Inferior parietal cortex (tissue), 1 donor: ENCODE data around the gene FAM174C.
A peak's percentile ranks its signal among the peaks of the same experiment; 100 is the strongest.

ENCODE experiments used
- DNase-seq: peaks from one replicate; pipeline ENCODE4 v3.0.0-alpha.2; 2016; ENCODE audit errors: extremely low spot score

FAM174C gene

DNA sequence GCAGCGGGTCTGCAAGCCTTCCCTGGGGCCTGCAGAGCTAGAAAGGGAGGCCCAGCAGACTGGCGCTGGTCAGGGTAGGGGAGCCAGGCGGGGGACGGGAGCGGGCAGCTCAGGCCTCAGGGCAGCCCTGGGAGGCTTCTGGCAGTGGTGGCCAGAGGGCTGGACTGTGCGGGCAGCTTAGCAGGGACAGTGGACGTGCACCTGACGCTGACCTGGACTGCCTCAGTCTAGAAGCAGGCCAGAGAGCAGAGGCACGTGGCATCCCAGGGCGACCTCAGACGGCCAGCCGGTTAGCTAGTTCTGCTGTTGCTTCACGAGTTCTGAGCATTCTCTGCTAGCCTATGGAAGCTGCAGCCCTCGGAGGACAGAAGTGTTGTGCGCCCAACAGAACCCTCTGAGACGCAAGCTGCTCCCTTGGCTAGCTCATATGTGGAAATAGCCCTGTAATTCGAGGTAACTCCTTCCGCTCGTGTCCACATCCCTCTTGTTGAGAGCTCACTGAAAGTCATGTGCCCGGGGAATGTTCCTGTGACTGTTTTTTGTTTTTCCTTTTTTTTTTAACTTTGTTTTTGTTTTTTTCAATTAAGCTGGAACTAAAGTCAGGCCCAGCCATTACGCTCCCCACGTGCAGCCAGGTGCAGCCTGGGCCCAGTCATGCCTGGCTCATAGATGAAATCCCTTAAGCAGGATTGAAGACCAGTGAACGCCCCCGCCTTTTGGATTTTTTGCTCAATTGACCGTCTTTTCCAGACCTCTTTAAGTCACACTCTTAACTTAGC lies 1.9 kb upstream of the FAM174C start:
- no peak for DNase-seq

DNA sequence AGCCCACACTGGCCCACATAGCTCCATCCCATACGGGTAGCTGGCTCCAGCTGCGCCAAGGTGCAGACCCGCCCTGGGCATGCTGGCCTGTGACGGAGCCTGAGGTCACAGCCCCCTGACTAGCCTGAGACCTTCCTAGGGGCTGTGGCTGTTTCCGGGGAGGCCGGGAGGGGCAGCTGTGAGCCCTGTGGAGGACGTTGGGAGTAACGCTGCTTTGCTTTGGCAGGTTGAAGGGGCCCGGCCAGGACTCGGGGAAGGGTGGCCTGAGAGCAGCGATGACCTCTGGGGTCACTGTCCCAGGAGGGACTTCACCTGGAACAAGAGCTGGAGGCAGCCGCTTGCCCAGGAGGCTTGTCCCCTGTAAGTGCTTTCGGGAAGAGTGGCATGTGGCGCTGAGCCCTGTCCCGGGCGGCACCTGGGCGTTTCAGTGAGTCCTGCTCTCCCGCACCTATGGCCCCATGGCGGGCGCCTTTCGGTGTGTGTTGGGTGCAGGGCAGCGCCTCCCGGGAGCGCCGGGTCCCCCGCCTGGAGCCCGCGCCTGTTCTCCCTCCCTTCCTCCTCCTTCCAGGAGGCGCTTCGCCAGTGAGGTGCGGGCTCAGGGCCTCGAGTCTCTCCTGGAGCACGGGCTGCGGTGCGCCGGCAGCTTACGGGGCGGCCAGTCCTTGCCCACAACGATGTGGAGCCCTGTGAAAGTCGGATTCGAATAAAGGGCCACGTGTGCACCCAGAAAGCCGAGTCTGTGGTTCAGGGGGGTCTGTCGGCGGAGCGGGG lies 1.1 kb upstream of the FAM174C start:
- no peak for DNase-seq

DNA sequence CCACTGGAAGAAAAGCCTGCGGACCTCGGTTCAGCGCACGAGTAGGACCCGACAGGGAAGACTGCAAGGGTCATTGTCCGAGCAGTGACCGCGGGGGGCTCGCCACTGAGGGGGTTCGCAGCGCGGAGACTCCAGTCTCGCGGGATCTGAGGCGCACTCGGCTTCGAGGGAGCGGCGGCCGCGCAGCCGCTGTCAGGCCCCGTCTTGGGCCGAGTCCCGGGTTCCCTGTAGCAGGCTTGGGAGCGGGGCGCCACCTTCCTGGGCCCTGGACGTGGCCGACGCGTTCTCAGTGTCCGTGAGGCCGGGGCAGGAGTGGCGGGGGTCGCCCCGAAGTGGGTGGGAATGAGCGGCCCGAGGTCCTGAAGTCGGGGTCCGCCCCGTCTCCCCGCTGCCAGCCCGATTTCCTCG lies 474 bp upstream of the FAM174C start:
- no peak for DNase-seq

DNA sequence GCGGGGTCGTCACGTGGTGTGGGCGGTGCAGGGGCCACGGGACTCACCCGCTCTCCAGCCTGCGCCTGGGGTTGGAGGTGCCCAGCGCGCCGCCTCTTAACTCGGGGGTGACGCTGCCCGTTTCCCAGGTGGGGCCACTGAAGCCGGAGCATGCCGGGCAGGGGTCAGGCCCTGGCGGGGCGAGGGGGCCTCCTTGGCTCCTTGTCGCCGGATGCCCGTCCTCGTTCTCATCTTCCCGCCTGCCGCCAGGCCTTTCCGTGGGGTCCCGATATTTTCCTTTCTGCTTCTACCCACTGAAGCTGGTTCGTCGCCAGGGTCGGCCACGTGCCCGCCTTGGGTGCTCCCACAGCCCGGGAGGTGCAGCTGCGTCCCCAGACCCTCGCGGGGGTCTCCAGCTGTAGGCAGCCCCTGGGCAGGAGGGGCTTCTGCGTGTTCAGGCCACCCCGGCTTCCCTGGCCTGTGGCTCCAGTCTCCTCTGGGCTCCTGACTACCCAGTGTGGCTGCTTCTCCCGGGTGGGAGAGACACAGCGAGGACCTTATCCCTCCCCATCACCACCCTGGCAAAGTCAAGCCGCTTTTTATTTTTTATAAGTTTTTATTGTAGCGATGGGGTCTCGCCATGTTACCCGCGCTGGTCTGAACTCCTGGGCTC lies 772 bp downstream of the FAM174C start:
- DNase-seq = no peak

DNA sequence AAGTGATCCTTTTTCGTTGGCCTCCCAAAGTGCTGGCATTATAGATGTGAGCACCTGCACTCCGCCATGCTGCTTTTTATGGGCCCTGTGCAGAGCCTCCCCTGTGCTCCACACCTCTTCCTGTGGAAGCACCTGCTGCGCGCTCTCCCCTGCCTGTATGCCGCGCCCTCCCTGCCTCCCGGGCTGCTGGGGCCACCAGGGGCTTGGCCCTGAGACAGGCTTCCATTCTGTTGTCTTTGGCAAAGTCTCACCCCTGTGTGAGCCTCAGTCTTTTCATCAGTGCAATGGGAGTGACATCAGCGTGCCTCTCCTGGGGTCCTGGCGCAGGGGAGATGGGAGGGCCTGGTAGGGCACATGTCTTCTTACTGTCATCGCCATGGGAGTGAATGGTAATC lies 1.3 kb downstream of the FAM174C start:
- no peak for DNase-seq

DNA sequence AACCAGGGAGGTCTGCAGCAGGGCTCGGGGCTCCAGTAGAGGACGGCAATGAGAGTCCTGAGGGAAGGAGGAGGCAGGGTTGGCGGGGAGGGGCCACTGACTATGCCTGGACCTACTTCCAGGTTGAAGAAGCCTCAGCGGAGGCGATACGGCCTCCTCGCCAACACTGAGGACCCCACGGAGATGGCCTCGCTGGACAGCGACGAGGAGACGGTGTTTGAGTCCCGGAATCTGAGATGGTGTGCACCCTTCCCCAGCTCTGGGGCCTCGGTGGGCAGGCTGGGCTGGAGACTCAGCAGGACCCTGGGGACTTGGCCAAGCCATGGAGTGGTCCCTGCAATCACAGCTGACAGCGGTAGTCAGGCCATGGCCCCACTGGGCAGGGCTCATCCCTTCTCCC lies 1.7 kb downstream of the FAM174C start:
- DNase-seq = no peak

DNA sequence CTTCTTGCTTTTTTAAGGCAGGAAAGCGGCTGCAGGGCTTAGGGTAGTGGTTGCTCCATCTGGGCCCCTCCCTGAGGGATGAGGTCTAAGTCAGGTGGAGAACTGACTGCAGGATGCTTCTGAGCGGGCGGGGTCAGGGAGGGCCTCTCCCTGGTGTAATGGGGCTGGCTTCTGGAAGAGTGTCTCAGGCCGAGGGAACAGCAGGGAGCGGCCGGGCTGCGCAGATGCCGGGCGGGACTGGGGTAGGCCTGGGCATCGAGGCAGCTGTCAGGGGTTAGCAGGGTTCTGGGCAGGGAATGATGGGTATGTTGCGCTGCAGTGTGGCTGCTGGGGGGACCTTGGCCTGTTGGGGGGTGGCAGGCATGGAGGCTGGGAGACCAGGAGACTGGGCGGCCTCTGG lies 2.7 kb downstream of the FAM174C start:
- no peak for DNase-seq

DNA sequence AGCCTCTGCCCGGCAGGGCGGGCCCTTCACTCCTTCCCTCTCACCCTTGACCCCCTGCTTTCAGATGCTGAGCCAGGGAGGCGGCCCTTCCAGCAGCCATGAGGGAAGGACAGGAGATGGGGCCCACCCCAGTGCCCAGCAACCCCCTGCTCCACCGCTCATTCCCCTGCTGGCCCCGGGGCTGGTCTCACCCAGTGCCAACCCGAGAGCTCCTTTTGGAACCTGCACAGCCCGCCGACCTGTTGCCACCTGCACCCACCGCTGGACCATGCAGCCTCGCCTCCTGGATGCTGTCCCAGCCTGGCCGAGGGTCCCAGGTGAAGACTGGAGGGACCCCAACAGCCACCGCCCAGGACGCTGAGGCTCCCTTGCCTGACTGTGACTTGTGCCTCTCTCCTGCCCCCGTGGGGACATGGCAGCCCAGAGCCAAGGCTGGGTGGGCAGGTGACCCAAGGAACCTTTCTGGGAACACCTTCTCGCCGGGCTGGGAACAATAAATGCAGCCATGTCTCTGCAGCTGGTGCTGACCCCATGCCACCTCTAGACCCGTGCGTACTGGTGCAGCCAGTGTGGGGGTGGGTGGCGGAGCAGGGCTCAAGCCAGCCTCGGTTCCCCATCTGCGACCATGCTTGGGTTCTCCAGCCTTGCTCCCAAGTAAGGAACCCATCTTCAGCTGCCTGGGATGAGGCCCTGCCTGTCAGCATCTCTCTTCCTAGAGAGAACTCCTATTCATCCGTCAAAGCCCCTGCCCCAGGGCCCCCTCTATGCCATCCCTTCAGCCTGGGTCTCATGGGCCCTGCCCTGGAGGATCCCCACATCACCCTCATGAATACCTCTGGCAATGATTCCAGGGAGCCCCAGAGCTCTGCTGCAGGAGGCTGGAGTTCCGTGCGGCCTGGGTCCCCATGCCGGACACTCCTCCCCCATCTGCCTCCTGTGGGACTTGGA lies 3.7 kb downstream of the FAM174C start:
- no peak for DNase-seq

DNA sequence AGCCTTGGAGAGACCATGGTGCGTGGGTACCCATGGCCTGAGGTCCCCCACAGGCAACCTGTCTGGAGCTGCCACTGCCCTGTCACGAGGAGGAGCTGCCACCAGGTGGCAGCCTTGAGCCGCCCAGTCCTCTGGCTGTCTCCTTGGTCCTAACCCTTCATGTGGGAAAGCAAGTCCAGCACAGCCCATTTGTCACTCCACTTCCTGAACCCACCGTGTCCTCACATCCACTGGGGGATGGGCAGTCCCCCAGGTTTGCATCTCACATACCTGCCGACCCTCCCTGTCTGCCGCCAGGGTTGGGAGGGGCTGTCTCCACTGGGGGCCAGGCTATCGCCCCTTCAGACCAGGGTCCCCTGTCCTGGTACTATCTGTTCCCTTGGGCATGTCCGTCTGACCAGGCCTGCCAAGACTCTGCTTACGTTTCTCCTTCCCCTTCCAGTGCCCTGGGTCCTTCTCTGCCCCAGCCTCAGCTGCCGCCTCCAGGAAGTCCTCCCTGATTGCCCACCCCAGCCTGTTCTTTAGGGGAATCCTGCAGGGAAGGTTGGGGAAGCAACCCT lies 4.5 kb downstream of the FAM174C start:
- DNase-seq = peak; percentile 88

DNA sequence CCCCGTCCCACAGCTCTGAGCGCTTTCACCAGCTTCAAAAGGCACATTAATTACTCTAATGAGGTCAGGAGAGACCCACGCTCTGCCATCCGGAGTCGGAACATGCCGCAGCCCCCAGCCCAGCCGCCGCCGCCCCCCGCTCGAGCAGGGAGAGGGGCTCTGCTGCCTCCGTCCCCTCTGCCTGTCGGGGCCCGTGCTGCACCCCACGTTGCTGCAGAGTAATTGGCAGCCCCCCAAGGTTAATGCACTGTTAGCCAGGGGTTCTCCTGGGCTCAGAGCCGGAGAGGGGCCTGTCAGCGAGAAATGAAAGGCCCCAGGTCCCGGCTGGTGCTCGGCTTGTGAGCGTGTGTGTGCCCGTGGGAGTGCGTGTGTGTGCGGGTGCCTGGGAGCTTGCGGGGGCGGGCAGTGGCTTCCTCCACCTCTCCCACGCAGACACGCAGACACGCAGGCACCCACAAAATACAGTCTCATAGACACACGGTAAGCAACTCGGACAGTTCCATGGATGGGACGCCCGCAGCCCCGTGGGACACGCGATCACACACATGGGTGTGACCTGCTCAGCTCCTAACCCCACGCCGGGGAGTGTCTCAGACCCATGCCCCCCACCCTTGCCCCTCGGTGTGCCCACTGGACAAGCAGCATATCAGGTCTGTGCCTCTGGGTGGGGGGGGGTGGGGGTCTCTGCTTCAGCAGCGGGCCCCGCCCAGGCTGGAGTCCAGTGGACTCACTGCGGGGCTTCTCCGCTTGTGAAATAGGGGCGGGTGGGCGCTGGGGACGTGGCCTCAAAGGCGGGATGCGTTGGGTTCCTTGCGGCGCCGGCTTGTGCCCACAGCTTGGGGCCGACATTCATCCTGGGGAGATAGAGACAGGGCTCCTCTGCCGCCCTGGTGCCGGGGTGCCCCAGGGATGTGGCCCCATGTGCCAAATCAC lies 5.6 kb downstream of the FAM174C start:
- DNase-seq = no peak

DNA sequence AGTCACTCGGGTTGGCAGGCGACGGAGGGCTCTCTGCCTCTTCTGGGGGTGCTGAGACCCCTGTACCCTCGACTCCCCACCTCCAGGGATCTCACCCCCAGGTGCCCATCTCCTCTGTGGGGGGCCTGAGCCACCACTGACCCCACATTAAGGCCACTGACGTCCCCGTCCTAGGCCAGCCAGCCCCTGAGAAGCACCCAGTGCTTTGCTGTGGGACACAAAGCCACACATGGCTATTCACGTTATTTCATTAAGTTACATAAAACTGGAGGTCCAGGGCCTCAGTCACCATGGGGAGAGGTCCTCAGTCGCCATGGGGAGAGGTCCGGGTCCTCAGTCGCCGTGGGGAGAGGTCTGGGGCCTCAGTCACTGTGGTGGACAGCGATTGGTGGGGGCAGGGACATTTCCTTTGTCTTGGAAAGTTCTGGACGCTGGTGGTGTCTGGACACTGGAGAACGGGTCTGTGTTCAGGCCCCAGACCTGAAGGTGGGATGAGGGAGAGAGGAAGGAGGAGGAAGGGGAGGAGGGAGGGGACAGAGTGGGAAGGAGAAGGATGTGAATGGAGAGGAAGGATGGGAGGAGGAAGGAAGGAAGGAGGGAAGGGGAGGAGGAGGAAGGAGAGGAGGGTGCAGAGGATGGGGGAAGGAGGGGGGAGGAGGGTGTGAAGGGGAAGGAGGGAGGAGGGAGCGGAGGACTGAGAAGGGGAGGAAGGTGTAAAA lies 6.4 kb downstream of the FAM174C start:
- no peak for DNase-seq

DNA sequence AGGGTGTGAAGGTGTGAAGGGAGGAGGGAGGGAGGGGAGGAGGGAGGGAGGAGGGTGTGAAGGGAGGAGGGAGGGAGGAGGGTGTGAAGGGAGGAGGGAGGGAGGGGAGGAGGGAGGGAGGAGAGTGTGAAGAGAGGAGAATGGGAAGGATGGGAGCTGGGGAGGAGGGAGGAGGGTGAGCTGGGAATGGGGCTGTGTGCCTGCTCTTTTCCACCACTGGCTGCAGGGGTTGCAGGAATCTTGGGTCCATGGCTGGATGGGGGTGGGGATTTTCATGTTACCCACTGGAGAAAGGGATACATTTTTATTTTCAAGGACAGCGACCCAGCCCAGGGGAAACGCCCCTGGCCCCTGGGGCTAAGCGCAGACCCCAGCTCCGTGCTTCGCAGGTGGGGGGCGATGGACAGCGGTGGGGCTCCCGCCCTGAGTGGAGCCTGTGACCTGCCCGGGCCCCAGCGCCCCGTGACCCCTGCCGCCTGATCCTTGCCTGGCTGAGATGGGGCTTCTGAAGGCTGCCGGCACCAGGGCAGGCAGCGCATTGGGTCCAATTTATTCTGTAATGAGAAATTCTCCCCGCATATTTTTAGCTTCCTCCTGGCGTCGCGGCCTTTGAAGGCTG lies 7.4 kb downstream of the FAM174C start:
- no peak for DNase-seq

DNA sequence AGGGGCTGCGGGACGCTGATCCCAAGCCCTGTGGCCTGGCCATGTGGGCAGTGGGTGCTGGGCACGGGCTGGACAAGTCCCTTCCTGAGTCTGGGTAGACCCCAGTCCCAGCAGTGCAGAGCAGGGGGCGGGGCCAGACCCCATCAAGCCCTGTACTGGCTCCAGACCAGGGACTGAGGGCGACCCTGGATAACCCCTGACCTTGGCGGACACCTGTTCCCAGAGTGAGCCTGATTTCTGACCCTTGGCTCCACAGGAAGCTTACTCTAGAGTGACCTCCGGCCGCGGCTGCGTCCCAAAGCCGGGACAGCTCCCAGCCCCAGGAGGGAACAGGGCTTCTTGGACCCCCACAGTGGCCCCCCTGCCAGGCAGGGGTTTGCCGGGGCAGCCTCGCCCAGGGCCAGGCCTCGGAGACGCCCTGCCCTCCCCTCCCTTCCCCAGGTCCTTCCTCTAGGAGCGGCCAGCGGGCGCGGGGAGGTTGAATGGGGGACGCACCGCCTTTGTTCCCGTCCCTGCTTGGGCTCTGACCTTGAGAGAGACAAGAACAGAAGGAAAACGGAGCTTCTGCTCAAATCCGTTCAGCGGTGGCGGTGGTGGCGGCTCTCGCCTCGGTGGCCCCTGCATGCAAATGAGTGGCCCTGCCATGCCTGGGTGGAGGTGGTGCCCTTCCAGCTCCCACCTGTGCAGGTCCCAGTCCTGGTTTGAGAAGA lies 8.0 kb downstream of the FAM174C start:
- no peak for DNase-seq

DNA sequence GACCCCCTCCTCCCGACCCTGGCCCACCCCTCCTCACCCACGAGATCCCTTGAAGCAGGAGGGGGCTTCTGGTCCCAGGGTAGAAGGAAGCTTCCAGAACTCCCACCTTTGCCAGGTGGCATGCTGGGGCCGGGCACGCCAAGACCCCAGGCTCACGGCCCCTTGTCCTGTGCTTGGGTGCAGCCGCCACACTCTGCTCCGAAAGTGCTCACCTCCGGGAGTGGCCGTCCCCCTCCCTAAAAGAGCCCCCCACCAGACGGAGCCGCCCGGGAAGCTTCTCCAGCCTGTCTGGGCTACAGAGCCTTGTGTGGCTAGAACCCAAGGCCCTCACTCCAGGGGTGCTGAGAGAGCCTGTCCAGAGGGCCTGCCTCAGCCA lies 8.6 kb downstream of the FAM174C start:
- DNase-seq = no peak

DNA sequence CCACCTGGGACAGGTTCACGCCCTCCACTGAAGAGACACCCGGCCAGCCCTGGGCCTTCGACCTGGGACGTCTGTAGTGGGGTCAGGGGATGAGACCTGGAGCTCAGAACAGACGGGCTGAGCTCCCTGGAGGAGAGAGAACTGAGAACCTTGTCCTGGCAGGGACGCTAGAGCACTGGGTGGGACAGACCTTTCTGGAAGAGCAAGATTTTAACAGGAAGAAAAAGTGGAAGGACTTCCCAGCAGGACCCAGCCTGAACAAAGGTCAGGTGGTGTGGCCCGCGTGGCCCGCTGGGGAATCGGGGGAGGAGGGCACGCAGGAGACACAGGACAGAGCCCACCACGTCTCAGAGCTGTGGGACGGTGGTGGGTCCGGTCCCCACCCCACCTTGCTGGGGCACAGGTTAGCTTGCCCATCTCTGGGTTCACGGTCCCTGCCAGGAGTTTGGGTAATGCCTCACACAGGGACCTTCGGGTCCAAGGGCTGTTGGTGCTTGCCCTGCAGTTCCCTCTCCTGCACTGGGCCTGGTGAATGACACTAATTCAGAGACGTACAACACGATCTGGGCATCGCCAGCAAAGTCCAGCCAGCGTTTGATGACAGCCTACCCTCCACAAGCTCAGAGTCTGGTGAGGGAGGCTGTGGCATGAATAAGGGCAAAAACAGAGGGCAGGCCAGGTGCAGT lies 9.1 kb downstream of the FAM174C start:
- no peak for DNase-seq

DNA sequence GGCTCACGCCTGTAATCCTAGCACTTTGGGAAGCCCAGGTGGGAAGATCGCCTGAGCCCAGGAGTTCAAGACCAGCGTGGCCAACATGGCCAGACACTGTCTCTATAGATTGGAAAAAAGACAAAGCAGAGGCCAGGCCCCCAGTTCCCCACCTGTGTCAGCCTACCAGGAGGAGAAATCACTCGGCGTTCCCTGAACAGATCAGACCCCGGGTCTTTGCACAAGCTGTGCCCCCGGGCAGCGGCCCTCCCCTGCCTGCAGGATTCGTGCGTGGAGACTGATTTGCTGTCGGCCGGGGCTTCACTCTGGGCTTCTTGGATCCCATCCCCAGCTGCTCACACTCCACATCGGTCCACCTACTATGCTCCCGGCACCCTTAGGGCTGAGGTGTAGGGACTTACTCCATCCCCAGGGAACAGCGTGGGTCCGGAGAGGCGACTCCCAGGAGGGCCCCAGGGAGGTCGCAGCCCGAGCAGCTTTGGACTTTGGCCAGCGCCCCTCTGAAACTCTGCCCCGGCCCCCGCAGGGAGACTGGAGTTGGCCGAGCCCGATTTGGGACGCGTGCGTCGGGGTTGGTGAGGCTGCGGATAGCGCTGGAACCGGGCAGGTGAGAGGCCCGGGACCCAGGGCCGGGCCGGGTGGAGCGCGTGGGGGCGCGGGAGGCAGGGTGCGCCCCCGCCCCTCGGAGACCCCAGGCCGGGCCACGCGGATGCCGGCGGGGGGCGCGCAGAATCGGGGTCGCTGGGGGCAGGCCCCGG lies 9.8 kb downstream of the FAM174C start:
- no peak for DNase-seq

DNA sequence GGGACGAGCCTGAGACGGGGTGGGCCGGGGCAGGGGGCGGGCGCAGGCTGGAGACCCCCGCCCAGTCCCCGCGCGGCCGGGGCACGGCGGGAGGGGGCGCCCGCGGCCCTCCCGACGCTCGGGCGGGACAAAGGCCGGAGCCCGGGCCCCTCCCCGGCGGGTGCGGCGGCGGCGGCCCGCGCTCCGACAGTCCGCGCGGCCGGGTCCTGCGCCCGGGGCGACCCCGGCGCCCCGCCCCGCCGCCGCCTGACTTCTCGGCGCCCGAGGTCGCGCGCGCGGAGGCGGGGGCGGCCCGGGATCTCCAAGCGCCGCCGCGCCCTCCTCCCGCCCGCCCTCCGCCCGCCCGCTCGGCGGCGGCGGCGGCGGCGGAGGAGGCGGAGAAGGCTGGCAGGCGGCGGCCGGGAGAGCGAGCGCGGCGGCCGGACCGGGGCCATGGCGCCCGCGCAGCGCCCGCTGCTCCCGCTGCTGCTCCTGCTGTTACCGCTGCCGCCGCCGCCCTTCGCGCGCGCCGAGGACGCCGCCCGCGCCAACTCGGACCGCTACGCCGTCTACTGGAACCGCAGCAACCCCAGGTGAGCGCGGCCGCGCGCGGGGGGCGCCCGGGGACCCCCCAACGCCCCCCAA lies 10.5 kb downstream of the FAM174C start, which contains the start of gene EFNA2:
Gene EFNA2, plus strand, starts transcription at position 137 of the 624 bp plus-strand sequence. Its CDS starts 296 bp downstream, at position 433.
- DNase-seq = no peak
